Esophagus muscularis mucosa (tissue), 4 donors: Measurements from ENCODE around the gene GRID1. TPM values are rescaled to one million over a fixed set of nuclear protein-coding genes. Genes with fewer than 3 reads are reported as not detected.

Source experiments
- DNase-seq: peaks from one replicate; pipeline ENCODE4 v3.0.0-alpha.2; 2017; ENCODE audit errors: extremely low spot score
- H3K27ac ChIP-seq, 4 donors: fragments of 200-600 bp; sonication (generic); replicated peaks in 1 of 4; 1 replicate in 3 of 4; 2 replicates in 1 of 4; pipeline ENCODE4 v1.5.1; 2016 to 2019; ENCODE audit warnings: mild to moderate bottlenecking in 1 of 4
- H3K27me3 ChIP-seq, 4 donors: fragments of 200-600 bp; sonication (generic); one replicate each; pipeline versions ENCODE4 v1.5.1 to v1.6.0; 2016 to 2019
- H3K36me3 ChIP-seq, 4 donors: fragments of 200-600 bp; sonication (generic); one replicate each; pipeline ENCODE4 v1.5.1; 2016 to 2019
- H3K4me1 ChIP-seq, 4 donors: fragments of 200-600 bp; sonication (generic); one replicate each; pipeline ENCODE4 v1.5.1; 2016 to 2019
- H3K4me3 ChIP-seq, 4 donors: fragments of 200-600 bp; sonication (generic); 1 replicate in 2 of 4; 2 replicates in 2 of 4; pipeline ENCODE4 v1.5.1; 2016 to 2019; ENCODE audit warnings: mild to moderate bottlenecking in 4 of 4, moderate library complexity in 1 of 4
- H3K9me3 ChIP-seq, 4 donors: fragments of 200-600 bp; sonication (generic); 1 replicate in 3 of 4; 2 replicates in 1 of 4; pipeline ENCODE4 v1.5.1; 2016 to 2019
- CTCF ChIP-seq, 3 experiments: fragments of 200-600 bp in 2 of 3; fragments of 450-650 bp in 1 of 3; sonication (generic) in 2 of 3; IDR thresholded peaks; one replicate each; pipeline ENCODE4 v1.5.1; 2017 to 2019; ENCODE audit warnings: antibody characterized with exemption in 3 of 3, mild to moderate bottlenecking in 2 of 3, moderate library complexity in 1 of 3
- EP300 ChIP-seq: sonication (generic); formaldehyde crosslinking; IDR thresholded peaks from one replicate; pipeline ENCODE4 v1.6.1; 2017; ENCODE audit warnings: antibody characterized with exemption
- POLR2A ChIP-seq: fragments of 450-650 bp; IDR thresholded peaks from one replicate; pipeline ENCODE4 v1.6.1; 2017; ENCODE audit warnings: antibody characterized with exemption, moderate library complexity, mild to moderate bottlenecking, low read depth
- POLR2AphosphoS5 ChIP-seq, 2 donors: sonication (generic); formaldehyde crosslinking; IDR thresholded peaks; one replicate each; pipeline ENCODE4 v1.6.1; 2017; ENCODE audit warnings: antibody characterized with exemption in 2 of 2
- WGBS: methylation state at CpG from one replicate; pipeline ENCODE4 v1.1.5; 2018; 5-methylcytosine and 5-hydroxymethylcytosine counted together
- intact Hi-C: fragments of 100-400 bp; cut with DNase I; formaldehyde crosslinking; loops from one replicate; pipeline ENCODE4 v1.15.1; 2023
- total RNA-seq, 4 donors: library from RNA; depleted of rRNA; stranded (reverse); fragments of >200 nt; gene quantifications; one replicate each; pipeline versions ENCODE4 v1.1.0 to v1.2.1, GENCODE V29; 2016

Gene GRID1
- total RNA-seq, 4 donors from 2014 or later = under 0.01 to 1.3 (median 1.1) TPM

- Histone ChIP-seq H3K27ac (no peak overlapping the region), H3K27me3 (peaks cover 0 to 14% (median 0%) of the 10 kb centered on the region in 4 donors), H3K4me3 (no peak overlapping the region), H3K36me3 (no peaks in the 10 kb centered on the region), H3K9me3 (peaks cover 0 to 4% (median 2%) of the 10 kb centered on the region in 4 donors), H3K4me1 (no peaks in the 10 kb centered on the region)
- TF ChIP-seq POLR2AphosphoS5 (IDR thresholded peaks at IDR 0.05) (no peak), POLR2A (no peak), CTCF (IDR thresholded peaks at IDR 0.05) (no peak), EP300 (no peak)
- no peak for DNase-seq
- intact Hi-C loops = no loop called here
- WGBS = 70% methylated on average over 7 of the region's 7 CpGs
These were observed 184.0 kb downstream of the GRID1 start for GRCh38 chr10:86182595-86182994.

GRCh38 chr10:86182150-86182549 lies 184.4 kb downstream of the GRID1 start:
- WGBS = 71% methylated on average over 9 of the region's 13 CpGs
- DNase-seq = no peak
- Histone ChIP-seq H3K36me3 (no peaks in the 10 kb centered on the region), H3K27me3 (peaks cover 0 to 14% (median 0%) of the 10 kb centered on the region in 4 donors), H3K27ac (no peak overlapping the region), H3K4me1 (no peaks in the 10 kb centered on the region), H3K9me3 (peaks cover 0 to 4% (median 2%) of the 10 kb centered on the region in 4 donors), H3K4me3 (no peak overlapping the region)
- intact Hi-C loops = no loop called here
- no peak for TF ChIP-seq CTCF (IDR thresholded peaks at IDR 0.05)
- no peak for TF ChIP-seq POLR2AphosphoS5 (IDR thresholded peaks at IDR 0.05)
- no peak for TF ChIP-seq POLR2A
- TF ChIP-seq EP300 = no peak

GRCh38 chr10:86180861-86181260 lies 185.7 kb downstream of the GRID1 start:
- DNase-seq = no peak
- Histone ChIP-seq H3K4me3 (no peak overlapping the region), H3K9me3 (no peaks in the 10 kb centered on the region), H3K4me1 (no peaks in the 10 kb centered on the region), H3K27me3 (peaks cover 0 to 14% (median 0%) of the 10 kb centered on the region in 4 donors), H3K27ac (no peak overlapping the region), H3K36me3 (no peaks in the 10 kb centered on the region)
- intact Hi-C loops = no loop called here
- TF ChIP-seq POLR2AphosphoS5 (IDR thresholded peaks at IDR 0.05) (no peak), CTCF (IDR thresholded peaks at IDR 0.05) (no peak), EP300 (no peak), POLR2A (no peak)
- 81% methylated on average over 3 of the region's 4 CpGs for WGBS

GRCh38 chr10:86179961-86180360 lies 186.6 kb downstream of the GRID1 start:
- Histone ChIP-seq H3K36me3 (no peaks in the 10 kb centered on the region), H3K4me3 (no peak overlapping the region), H3K27me3 (peaks cover 0 to 14% (median 0%) of the 10 kb centered on the region in 4 donors), H3K4me1 (no peaks in the 10 kb centered on the region), H3K27ac (no peak overlapping the region), H3K9me3 (no peaks in the 10 kb centered on the region)
- TF ChIP-seq EP300 (no peak), CTCF (IDR thresholded peaks at IDR 0.05) (no peak), POLR2AphosphoS5 (IDR thresholded peaks at IDR 0.05) (no peak), POLR2A (no peak)
- DNase-seq = no peak
- intact Hi-C loops = no loop called here
- WGBS = 80% methylated on average over 7 of the region's 7 CpGs

- 71% methylated on average over 6 of the region's 6 CpGs for WGBS
- peaks cover 0 to 14% (median 0%) of the 10 kb centered on the region in 4 donors for H3K27me3 ChIP-seq
- DNase-seq = no peak
These were observed 187.5 kb downstream of the GRID1 start for GRCh38 chr10:86179153-86179524.

More at GRCh38 chr10:86179153-86179524, 187.5 kb downstream of the GRID1 start:
- intact Hi-C loops = no loop called here
- H3K36me3 ChIP-seq = no peaks in the 10 kb centered on the region
- H3K4me1 ChIP-seq = no peaks in the 10 kb centered on the region
- H3K9me3 ChIP-seq = no peaks in the 10 kb centered on the region
- TF ChIP-seq EP300 (no peak), CTCF (IDR thresholded peaks at IDR 0.05) (no peak), POLR2AphosphoS5 (IDR thresholded peaks at IDR 0.05) (no peak), POLR2A (no peak)
- no peak overlapping the region for H3K27ac ChIP-seq
- H3K4me3 ChIP-seq = no peak overlapping the region
